Activated CD8-positive, alpha-beta memory T cell treated with anti-CD3 and anti-CD28 coated beads, Interleukin-2, amount 10 ng/mL, durations not matched to agents 7 days and 5 days (primary cell): ENCODE data around the gene PLA2G15. TPM values are rescaled to one million over a fixed set of nuclear protein-coding genes. Genes with fewer than 3 reads are reported as not detected.

ENCODE experiments used
- ATAC-seq: fragments of 150-1000 bp; cut with Tn5 transposase; one replicate; pipeline ENCODE4 v1.10.0; 2021; ENCODE audit warnings: moderate library complexity
- CTCF ChIA-PET: fragments of 350-600 bp; sonication (Branson Sonifier 250); formaldehyde crosslinking; loops from one replicate; lab custom pipeline; 2021; ENCODE audit warnings: antibody characterized with exemption; lab: Charles Lee
- DNase-seq: peaks from one replicate; pipeline ENCODE4 v3.0.0-alpha.2; 2020
- H3K27ac Mint-ChIP-seq: one replicate; pipeline ENCODE4 v1.8.0; 2021; ENCODE audit warnings: mild to moderate bottlenecking, mixed read lengths
- H3K27me3 Mint-ChIP-seq: one replicate; pipeline ENCODE4 v1.8.0; 2021; ENCODE audit warnings: mixed read lengths
- H3K36me3 Mint-ChIP-seq: one replicate; pipeline ENCODE4 v1.8.0; 2021; ENCODE audit warnings: mild to moderate bottlenecking, mixed read lengths
- H3K4me1 Mint-ChIP-seq: one replicate; pipeline ENCODE4 v1.8.0; 2021; ENCODE audit warnings: mixed read lengths
- H3K4me3 Mint-ChIP-seq: one replicate; pipeline ENCODE4 v1.8.0; 2021; ENCODE audit warnings: mild to moderate bottlenecking, moderate library complexity, mixed read lengths
- H3K9me3 Mint-ChIP-seq: one replicate; pipeline ENCODE4 v1.8.0; 2022; ENCODE audit warnings: low read depth, mixed read lengths
- total RNA-seq, 2 experiments: library from RNA; stranded (reverse); gene quantifications; one replicate each; pipeline ENCODE4 v1.2.3, GENCODE V29; 2021

Gene PLA2G15
- total RNA-seq, 2 experiments from 2014 or later, result 8.4 to 9.3 TPM

DNA sequence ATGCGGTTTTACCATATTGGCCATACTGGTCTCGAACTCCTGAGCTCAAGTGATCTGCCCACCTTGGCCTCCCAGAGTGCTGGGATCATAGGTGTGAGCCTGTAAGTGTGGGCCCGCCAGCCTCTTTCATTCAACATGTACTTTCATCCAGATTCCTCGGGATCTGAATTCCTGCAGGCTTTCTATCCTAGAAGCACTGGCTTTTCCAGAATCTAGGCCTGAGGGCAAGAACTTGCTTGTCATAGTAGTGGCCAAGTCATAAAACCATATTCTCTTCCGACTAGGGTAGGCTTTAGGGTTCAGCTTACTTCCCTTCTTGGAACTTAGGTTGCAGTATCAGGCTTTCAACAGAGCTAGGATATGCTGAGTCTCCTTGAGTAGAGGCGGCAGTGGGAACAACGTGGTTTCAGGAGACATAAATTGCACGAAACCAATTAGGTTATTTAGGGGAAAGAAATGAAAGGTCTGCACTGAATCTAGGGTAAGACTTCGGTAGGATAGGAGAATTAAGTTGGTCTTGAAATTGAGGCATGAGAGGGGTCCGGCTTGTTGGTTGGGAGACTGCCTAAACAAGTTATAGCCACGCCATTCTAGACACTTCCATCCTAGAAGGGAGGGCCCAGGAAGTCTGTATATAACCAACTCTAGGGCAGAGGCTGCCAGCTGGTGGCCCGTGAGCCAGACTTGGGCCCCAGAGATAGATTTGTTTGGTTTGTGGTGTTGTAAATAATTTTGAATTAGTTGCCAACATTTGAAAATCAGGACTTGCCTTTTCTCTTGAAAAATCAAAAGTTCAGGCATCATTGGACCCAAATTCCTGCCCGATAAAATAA is 34.8 kb downstream of the PLA2G15 start:
- Mint-ChIP-seq H3K4me1 (peaks cover 60% of the 10 kb centered on the region), H3K36me3 (peaks cover 39% of the 10 kb centered on the region), H3K9me3 (no peaks in the 10 kb centered on the region), H3K4me3 (no peak overlapping the region), H3K27ac (no peak overlapping the region), H3K27me3 (no peaks in the 10 kb centered on the region)
- no peak for DNase-seq
- CTCF ChIA-PET, result interaction anchor here (1.0 to 4.5 kb wide), 7 partner anchors 7 to 21 kb away, joined by 3 to 24 read pairs (median 4); partner anchors contain the start of gene SLC7A6
- ATAC-seq, result no peak

DNA sequence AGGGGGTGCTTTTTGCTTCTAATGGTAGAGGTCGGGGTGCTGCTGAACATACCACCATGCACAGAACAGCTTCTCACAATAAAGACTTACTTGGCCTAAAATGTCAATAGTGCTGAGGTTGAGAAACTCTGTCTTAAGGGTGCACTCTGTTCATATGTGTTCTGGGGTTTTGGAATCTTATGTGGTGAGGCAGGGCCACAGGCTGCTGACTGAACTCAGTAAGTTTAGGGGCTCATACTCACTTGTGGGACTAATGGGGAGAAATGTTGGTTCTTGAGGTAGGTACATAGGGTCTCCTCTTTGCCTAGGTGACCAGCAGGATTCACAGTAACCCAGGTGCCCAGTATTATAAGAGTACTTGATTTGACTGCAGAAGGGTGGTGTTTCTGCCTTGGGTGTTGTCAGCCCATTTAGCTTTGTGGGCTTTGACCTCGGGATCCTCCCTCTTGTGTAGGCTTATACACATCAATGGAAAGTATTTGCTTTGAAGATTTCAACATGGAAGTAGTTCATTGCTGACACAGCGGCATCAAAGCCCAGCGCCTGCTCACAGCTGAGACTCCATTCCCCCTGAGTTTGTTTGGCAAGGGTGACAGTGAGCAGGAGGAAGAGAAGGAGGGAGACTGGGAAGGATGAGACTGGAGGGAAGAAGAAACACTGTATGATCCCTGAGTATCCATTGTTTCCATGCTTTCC is 36.3 kb downstream of the PLA2G15 start:
- H3K27me3 Mint-ChIP-seq, result no peaks in the 10 kb centered on the region
- CTCF ChIA-PET, result interaction anchor here (1.0 to 1.7 kb wide), 4 partner anchors 9 to 18 kb away, joined by 3 to 5 read pairs (median 4); partner anchors contain the start of gene SLC7A6
- H3K4me1 Mint-ChIP-seq, result peaks cover 59% of the 10 kb centered on the region
- no peak for DNase-seq
- ATAC-seq, result no peak
- no peak overlapping the region for H3K4me3 Mint-ChIP-seq
- H3K9me3 Mint-ChIP-seq, result no peaks in the 10 kb centered on the region
- H3K27ac Mint-ChIP-seq, result peak overlapping the region; percentile 74
- H3K36me3 Mint-ChIP-seq, result peaks cover 39% of the 10 kb centered on the region

DNA sequence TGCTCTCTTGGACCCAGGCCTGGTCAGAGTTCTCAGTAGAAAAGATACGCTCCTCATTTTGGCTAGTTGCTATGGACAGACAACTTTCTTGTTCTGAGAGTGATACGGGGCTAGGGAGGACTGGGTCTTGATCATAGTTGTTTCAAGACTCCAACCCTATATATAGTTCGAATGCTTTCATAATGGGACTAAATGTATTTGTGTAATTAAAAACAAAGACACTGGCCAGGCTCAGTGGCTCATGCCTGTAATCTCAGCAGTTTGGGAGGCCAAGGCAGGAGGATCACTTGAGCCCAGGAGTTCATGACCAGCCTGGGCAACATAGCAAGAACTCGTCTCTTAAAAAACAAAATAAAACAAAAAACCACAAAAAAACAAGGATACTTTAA is 36.9 kb downstream of the PLA2G15 start:
- Mint-ChIP-seq H3K4me3 (no peak overlapping the region), H3K36me3 (peaks cover 40% of the 10 kb centered on the region)
- CTCF ChIA-PET, result interaction anchor here (1.0 to 1.2 kb wide), 2 partner anchors 14 to 18 kb away, joined by 3 to 5 read pairs; partner anchors contain the start of gene SLC7A6

DNA sequence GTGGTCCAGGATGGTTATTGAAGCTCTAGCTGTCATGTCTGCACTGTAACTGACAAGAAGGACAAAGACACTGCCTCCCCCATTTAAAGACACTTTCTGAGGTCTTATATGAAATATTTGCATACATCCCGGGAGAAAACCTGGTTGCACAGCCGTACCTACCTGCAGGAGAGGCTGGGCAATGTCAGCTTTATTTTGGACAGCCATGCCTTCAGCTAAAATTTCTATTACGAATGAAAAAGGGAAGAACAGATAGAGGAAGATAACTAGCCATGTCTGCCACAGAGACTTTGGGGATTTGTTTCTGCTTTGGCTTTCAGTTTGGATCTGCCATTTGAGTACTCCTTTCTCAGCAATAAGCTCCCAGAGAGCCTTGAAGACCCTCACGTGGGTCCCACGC is 38.2 kb downstream of the PLA2G15 start:
- Mint-ChIP-seq H3K4me1 (peaks cover 73% of the 10 kb centered on the region), H3K4me3 (no peak overlapping the region), H3K9me3 (no peaks in the 10 kb centered on the region), H3K27ac (peak overlapping the region; percentile 87), H3K36me3 (peaks cover 50% of the 10 kb centered on the region), H3K27me3 (no peaks in the 10 kb centered on the region)
- CTCF ChIA-PET, result interaction anchor here (0.8 to 10.9 kb wide), 9 partner anchors 10 to 85 kb away, joined by 3 to 200 read pairs (median 6); partner anchors contain the start of genes PRMT7, SLC7A6 and SLC7A6OS
- ATAC-seq, result no peak
- no peak for DNase-seq

More for the DNA sequence above, 36.9 kb downstream of the PLA2G15 start:
- ATAC-seq (no peak), DNase-seq (no peak)
- Mint-ChIP-seq H3K4me1 (peaks cover 60% of the 10 kb centered on the region), H3K27me3 (no peaks in the 10 kb centered on the region), H3K27ac (peak overlapping the region; percentile 58), H3K9me3 (no peaks in the 10 kb centered on the region)

DNA sequence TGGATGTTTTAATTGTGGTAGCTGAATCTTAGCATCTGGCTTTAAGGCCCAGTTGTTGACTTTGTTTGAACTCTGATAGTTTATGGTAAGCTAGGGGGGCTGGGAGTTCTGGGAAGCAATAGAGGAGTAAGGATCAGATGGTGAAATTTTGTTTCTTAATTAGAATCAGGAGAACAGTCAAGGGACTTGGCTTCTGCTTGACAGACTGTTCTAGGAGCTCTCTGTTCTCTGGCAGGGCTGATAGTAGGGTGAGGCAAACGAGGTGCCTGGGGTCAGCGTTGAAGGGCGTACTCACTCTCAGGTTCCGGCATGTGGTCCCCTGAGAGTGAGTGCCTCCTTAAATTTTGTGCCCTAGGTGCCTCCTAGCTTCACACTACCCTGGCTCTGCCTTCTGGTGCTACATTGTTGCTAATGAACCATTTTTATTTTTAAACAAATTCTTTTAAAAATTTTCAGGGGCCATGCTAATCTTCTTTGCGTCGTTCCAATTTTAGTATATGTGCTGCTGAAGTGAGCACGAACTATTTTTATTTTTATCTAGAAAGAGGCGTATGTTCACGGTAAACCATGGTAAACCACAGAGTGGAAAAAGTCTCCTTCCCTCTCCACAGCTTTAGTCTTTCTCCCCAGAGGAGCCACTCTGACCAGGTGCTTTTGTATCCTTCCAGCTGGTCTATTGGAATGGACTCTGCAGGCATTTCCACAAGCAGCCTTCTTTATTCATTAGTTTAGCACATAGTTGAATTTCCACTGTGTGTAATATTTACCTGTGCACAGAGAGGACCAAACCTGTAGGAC is 38.8 kb downstream of the PLA2G15 start:
- DNase-seq (no peak), ATAC-seq (peak; percentile 37)
- Mint-ChIP-seq H3K9me3 (no peaks in the 10 kb centered on the region), H3K4me1 (peaks cover 76% of the 10 kb centered on the region), H3K36me3 (peaks cover 50% of the 10 kb centered on the region), H3K4me3 (peak overlapping the region; percentile 54), H3K27ac (peak overlapping the region; percentile 87), H3K27me3 (no peaks in the 10 kb centered on the region)
- CTCF ChIA-PET, result interaction anchor here (0.6 to 10.9 kb wide), 12 partner anchors 7 to 85 kb away, joined by 3 to 200 read pairs (median 5); partner anchors contain the start of genes PRMT7, SLC7A6 and SLC7A6OS

DNA sequence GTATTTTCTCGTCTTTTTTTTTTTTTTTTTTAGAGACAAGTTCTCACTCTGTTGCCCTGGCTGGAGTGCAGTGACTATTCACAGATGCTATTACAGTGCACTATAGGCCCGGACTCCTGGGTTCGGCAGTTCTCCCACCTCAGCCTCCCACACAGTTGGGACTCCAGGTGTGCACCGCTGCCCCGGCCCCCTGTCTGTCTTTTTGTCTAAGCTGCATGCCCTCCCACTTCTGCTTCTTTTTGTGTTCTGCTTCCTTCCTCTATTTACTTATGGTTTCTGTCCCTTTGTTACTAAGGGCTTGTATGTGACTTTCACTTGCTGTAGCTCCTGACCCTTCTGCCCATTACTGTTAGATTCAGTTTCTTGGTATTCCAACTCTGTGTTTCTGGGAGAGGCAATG is 39.7 kb downstream of the PLA2G15 start:
- H3K36me3 Mint-ChIP-seq, result peaks cover 48% of the 10 kb centered on the region
- no peaks in the 10 kb centered on the region for H3K27me3 Mint-ChIP-seq
- H3K4me3 Mint-ChIP-seq, result peak overlapping the region; percentile 54
- CTCF ChIA-PET, result interaction anchor here (0.9 to 10.9 kb wide), 12 partner anchors 8 to 236 kb away, joined by 3 to 200 read pairs (median 6); partner anchors contain the start of genes PRMT7, SLC7A6 and SLC7A6OS
- H3K27ac Mint-ChIP-seq, result peak overlapping the region; percentile 87
- DNase-seq (no peak), ATAC-seq (peak; percentile 21)
- peaks cover 83% of the 10 kb centered on the region for H3K4me1 Mint-ChIP-seq
- H3K9me3 Mint-ChIP-seq, result no peaks in the 10 kb centered on the region

DNA sequence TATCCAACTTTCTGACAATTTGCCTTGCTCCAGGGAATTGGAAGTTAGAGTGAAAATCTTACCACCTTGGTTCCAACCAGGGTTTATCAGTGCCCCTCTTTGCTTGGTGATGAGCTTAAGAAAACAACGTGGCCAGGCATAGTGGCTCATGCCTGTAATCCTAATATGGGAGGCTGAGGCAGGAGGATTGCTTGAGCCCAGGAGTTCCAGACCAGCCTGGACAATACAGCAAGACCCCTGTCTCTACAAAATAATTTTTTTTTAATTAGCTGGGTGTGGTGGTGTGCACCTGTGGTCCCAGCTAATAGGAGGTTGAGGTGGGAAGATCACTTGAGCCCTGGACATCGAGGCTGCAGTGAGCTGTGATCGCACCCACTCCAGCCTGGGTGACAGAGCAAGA is 40.5 kb downstream of the PLA2G15 start:
- DNase-seq (no peak), ATAC-seq (no peak)
- Mint-ChIP-seq H3K27ac (peak overlapping the region; percentile 87), H3K9me3 (no peaks in the 10 kb centered on the region), H3K4me1 (peaks cover 87% of the 10 kb centered on the region), H3K36me3 (peaks cover 50% of the 10 kb centered on the region), H3K4me3 (peak overlapping the region; percentile 54), H3K27me3 (no peaks in the 10 kb centered on the region)
- CTCF ChIA-PET, result interaction anchor here (0.7 to 10.9 kb wide), 14 partner anchors 9 to 235 kb away, joined by 3 to 200 read pairs (median 6); partner anchors contain the start of genes PRMT7, SLC7A6 and SLC7A6OS

DNA sequence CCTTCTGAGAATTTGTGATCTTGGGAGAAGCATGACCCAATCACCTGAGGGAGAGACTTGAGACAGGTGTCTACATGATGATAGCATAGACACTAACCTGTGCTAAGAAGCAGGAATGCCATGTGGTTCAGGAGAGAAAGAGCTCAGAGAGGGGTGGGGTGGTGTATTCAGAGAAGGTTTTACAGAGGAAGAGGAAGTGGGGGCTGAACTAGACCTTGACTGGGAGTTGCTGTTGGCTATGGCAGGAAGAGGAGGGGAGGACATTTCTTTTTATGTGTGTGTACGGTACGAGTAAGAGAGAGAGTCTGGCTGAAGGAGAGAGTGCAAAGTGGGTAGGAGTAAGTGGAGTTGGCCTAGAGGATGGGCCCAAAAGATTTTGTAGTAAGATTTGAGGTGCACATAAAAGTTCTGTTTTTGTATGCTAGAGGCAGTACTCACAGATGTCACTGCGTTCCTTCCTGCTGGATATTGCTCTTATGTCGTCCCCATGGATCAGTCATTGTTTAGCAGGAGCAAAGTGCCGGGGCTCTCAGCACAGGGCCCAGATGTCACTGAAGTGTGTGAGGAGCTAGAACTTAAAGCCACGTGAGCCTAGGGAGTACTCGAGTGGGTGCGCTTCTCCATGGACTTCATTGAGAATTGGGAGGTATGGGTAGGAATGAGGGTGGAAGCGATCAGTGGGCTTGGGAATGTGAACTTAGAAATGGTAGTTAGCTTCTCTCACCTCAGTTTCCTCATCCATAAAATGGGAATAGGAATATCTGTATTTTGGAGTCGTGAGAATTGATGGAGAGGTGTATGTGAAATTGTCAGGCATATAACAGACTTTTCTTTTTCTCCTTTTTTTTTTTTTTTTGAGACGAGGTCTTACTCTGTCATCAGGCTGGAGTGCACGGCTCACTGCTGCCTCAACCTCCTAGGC is 41.2 kb downstream of the PLA2G15 start:
- no peaks in the 10 kb centered on the region for H3K27me3 Mint-ChIP-seq
- DNase-seq (peak; percentile 53), ATAC-seq (peak; percentile 52)
- peaks cover 88% of the 10 kb centered on the region for H3K4me1 Mint-ChIP-seq
- H3K36me3 Mint-ChIP-seq, result peaks cover 52% of the 10 kb centered on the region
- H3K27ac Mint-ChIP-seq, result peak overlapping the region; percentile 87
- CTCF ChIA-PET, result interaction anchor here (0.7 to 10.9 kb wide), 12 partner anchors 8 to 234 kb away, joined by 3 to 200 read pairs (median 6); partner anchors contain the start of genes PRMT7, SLC7A6 and SLC7A6OS
- H3K9me3 Mint-ChIP-seq, result no peaks in the 10 kb centered on the region
- peak overlapping the region; percentile 71 for H3K4me3 Mint-ChIP-seq

DNA sequence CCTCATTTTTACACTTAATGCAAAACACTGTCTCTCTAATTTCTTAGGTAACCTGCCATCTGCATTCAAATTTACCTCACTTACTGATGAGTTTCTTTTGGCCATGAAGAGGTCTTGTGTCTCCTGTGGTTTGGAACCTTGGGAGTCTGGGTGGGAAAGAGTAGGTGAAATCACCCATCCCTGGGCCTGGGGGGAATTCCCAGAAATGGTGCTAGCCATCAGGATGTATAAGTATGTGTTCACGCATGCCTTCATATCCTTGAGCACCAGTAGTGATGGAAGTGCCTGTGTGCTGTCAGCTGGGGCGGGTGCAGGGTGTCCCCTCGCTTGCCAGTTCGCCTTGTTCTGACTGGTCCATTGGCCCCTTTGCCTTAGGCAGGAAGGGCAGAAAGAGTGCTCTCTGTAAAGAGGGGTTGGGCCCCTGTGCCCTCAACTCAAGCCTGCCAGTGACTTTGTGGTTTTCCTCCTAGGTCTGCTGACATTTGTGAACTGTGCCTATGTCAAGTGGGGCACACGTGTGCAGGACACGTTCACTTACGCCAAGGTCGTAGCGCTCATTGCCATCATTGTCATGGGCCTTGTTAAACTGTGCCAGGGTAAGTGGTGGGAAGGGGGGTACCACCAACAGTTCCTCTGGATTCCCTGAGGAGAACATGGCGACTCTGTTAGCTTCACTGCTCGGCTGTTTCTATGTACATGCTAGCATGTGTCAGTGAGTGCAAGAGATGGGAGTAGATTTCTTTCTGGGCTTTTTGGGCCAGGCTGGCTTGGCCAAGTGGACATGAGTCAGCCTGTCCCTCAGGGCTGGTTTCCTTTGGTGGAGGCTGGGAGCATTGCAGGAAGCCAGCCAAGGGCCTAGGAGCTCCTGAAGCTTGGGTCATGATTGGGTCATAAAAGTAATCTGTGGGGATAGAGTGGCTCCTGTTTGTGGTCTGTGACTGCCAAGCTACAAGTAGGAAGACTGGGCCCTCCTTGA is 42.4 kb downstream of the PLA2G15 start:
- no peaks in the 10 kb centered on the region for H3K9me3 Mint-ChIP-seq
- H3K4me3 Mint-ChIP-seq, result peak overlapping the region; percentile 15
- peaks cover 50% of the 10 kb centered on the region for H3K36me3 Mint-ChIP-seq
- peak overlapping the region; percentile 84 for H3K27ac Mint-ChIP-seq
- peaks cover 89% of the 10 kb centered on the region for H3K4me1 Mint-ChIP-seq
- ATAC-seq (no peak), DNase-seq (peak; percentile 47)
- H3K27me3 Mint-ChIP-seq, result no peaks in the 10 kb centered on the region
- CTCF ChIA-PET, result interaction anchor here (1.2 to 10.9 kb wide), 5 partner anchors 11 to 42 kb away, joined by 3 to 200 read pairs (median 7); partner anchors contain the start of genes PRMT7, SLC7A6 and SLC7A6OS

DNA sequence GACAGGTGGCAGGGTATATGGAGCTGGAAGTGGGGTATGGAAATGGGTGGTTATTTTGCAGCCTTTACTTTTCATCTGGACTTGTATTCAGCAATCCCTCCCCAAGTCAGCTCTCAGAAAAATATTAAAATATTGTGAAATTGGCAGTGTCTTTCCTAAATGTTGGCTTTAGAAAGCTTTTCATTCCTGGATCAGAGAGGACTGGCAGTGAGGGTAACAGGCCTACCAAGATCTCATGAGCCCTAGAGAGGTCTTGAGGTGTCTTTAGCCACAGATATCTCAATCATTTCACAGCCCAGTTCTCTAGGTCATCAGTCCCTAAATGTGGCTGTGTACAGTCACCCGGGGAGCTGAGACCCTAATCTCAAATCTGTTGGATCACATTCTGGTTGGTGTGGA is 43.1 kb downstream of the PLA2G15 start:
- no peak for ATAC-seq
- Mint-ChIP-seq H3K36me3 (peaks cover 50% of the 10 kb centered on the region), H3K9me3 (no peaks in the 10 kb centered on the region), H3K4me1 (peaks cover 83% of the 10 kb centered on the region), H3K4me3 (no peak overlapping the region), H3K27ac (peak overlapping the region; percentile 84), H3K27me3 (no peaks in the 10 kb centered on the region)
- DNase-seq, result no peak
- CTCF ChIA-PET, result interaction anchor here (0.7 to 10.9 kb wide), 5 partner anchors 12 to 76 kb away, joined by 3 to 200 read pairs (median 4); partner anchors contain the start of genes PRMT7, SLC7A6 and SLC7A6OS
